GM21360 (cell line): ENCODE results near the gene PCDHB1.
A peak's percentile ranks its signal among the peaks of the same experiment; 100 is the strongest.

ENCODE experiments used
- ATAC-seq: cut with Tn5 transposase; IDR thresholded peaks from one replicate; pipeline ENCODE4 v1.9.1; 2021; ENCODE audit warnings: mild to moderate bottlenecking, moderate library complexity; ENCODE audit not compliant: unreplicated experiment

Gene PCDHB1

DNA sequence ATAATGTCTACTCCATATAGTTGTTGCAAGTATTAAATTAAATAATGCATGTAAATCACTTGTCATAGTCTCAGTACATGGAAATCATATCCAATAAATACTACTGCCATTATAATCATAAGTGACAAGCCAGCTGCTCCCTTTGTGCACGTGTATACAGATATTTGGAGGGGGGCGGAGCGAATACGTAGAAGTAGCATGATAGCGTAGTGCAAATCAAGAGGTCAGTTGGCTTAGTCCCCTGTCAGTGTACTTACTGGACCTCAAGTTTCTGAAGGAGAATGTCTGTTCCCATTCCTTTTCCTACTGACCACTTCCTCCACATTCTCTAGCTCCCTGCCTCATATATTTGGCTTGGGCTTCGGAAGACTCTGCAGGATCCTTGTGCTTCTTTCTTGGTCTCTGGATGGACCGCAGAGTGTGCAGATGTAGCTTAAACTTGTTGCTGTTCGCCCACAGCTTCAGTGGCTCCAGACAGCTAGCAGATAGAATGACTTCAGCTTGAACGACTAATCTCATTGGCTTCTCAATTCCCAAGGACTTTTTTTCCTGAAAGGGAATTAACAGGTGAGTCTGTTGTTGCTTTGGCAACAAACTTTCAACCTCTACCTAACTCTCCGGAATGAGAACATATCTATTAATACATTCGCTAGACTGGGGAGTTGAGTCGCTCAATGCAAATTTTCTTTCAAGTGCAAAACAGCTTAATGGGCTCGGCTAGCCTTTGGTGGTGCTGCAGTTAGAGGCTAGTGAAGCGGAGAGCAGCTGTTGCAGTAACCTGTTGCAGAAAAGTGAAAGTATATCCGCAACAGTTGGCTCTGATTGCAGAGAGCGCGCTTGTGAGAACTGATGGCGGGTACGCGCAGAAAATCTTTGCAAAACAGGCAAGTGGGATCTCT, at the start of gene PCDHB1:
Gene PCDHB1, plus strand, starts transcription at position 753 of the 899 bp plus-strand sequence. Its CDS starts 97 bp downstream, at position 850.
- ATAC-seq, result no peak

GRCh38 chr5:141001446-141001843, 49.7 kb upstream of the PCDHB1 start:
- no peak for ATAC-seq

DNA sequence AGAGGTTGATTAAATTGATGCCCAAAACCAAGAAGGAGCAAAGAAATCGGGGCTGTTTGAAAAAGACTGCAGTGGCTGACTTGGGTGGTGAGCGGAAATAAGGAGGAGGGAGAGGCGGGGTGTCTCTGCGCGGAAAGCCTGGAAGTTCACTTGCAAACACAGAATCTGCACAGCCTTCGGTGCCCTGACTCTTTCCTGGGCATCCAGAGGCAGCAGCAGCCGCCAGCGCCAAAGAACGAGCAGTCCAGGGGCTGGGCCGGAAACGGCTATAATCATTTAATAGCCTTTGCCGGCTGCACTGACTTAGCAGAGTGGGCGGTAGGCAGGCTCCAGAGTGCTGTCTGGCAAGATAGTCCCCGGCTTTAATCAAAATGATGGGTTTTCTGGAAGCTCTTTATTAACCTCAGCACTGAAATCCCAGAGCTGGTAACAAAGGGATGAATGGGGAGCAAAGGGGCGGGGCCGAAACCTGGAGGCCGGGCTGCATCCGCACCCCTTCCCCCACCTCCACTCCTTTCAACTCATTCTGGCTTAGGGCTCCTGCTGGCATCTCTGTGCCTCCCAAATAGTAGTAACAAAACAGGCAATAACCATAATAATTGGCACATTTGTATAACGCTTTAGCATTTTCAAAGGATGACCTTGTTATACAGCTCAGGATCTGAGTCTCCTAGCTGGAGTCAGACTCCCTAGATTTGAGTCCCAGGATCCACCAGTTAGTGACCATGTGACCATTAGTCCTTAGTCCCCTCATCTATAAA, 49.1 kb upstream of the PCDHB1 start:
- ATAC-seq, result no peak

GRCh38 chr5:141002605-141002965, 48.6 kb upstream of the PCDHB1 start:
- no peak for ATAC-seq

DNA sequence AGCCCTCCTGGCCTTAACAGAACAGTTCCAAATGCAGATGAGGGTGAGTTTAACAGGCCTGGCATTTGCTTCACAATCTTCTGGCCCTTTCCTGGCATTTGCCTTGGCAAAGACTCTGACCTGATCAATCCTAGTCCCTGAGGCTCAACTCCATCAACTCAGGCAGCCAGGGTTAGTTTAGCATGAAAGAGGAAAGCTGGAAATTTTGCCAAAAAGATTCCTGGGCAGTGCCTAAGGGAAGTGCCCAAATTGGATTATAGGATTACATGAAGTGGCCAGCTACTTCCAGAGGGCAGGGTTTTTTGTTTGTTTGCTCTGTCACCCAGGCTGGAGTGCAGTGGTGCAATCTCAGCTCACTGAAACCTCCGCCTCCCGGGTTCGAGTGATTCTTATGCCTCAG, 48.1 kb upstream of the PCDHB1 start:
- no peak for ATAC-seq

GRCh38 chr5:141003791-141004611, 47.2 kb upstream of the PCDHB1 start:
- ATAC-seq, result no peak

GRCh38 chr5:141007791-141008190, 43.4 kb upstream of the PCDHB1 start:
- no peak for ATAC-seq

- ATAC-seq, result no peak
Observed at GRCh38 chr5:141010047-141010793, 41.0 kb upstream of the PCDHB1 start.

DNA sequence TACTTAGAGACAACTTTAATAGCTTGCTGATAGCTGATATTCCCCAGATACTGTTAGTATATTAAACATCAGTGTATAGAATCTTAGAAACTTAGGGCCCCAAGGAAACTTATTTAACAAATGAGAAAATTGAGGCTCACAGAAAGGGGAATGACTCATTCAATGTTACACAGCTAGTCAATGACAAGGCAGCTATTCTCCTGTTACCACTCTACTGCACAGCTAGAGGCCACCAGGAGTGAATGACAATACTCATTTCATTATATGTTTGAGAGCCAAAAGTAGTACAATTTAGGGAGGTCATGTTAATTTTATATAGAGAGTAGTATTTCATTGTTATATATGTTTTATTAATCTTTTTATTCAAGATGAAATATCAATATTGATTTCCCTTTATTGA, 33.2 kb upstream of the PCDHB1 start:
- ATAC-seq, result no peak

DNA sequence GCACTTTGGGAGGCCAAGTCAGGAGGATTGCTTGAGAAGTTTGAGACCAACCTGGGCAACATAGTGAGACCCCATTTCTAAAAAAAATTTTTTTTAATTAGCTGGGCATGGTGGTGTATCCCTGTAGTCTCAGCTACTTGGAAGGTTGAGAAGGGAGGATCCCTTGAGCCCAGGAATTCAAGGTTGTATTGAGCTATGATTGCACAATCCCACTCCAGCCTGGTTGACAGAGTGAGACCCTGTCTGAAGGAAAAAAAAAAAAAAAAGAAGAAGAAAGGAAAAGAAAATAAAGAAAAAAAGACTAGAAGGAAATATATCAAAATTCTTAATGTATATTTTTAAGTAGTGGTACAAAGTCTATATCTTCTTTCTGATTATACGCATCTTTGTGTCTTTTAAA, 28.8 kb upstream of the PCDHB1 start:
- no peak for ATAC-seq

DNA sequence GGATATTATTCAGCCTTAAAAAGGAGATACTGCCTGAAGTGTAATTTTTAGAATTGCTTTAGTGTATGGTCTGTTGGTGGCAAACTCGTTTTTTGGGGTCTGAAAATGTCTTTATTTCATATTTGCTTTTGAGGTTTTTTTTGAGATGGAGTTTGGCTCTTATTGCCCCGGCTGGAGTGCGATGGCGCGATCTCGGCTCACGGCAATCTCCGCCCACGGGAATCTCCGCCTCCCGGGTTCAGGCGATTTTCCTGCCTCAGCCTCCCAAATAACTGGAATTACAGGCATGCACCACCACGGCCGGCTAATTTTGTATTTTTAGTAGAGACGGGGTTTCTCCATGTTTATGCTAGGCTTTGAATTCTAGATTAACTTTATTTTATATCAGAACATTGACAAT, 20.2 kb upstream of the PCDHB1 start:
- no peak for ATAC-seq

DNA sequence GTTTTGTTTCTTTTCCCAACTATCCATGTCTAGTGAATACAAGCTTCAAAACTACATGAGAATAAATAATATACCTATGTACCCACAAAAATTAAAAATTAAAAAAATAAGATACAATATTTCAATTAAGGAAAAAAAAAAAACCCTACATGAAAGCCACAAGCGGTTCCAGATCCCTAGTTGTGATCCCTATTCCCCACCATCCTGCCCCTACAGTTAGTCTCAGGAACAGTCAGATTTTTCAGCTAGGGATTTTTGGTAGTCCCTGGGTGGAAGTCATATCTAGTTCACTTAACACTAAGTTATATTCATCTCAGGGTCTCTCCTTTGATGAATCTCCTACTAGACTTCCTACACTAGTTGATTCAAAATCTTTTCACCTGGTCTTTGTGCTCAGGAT, 18.5 kb upstream of the PCDHB1 start:
- ATAC-seq, result no peak

- no peak for ATAC-seq
Observed at GRCh38 chr5:141039061-141039460, 12.1 kb upstream of the PCDHB1 start.

DNA sequence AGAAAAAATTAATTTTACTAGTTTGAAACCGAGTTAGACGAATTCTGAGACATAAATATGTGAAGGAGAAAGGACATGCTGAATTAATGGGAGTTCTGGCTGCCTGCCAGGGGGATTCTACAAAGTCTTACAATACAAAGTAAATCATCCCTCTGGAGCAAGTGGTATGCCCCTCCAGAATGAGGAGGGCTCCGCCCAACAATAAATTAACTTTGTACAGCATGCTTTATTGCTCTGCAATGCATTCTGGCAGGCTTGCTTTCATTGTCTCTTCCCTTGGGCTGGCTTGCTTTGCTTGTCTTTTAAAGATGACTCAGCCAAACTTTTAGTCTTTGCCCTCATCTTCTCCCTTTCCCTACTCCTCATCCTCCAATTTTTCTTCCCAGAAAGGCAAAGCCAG, 11.7 kb upstream of the PCDHB1 start:
- ATAC-seq, result no peak

- no peak for ATAC-seq
Observed at GRCh38 chr5:141040093-141040770, 10.9 kb upstream of the PCDHB1 start.

GRCh38 chr5:141040771-141041426, 10.3 kb upstream of the PCDHB1 start:
- ATAC-seq, result peak; percentile 95

DNA sequence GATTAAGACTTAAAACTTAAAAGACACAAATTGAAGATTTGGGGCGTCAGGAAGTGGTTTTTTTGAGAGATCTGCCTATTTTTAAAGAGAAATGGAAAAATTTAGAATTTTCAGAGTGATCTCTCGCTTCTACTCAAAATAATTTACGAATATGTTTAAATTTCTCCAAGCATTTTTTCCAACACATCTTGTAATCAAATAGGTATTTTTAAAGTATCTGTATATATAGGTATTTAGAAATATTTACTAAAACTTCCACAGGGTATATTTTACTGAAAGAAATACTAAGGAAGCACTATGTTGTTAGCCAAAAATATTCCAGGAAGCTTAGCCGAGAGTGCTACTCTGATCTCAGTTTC, 9.8 kb upstream of the PCDHB1 start:
- no peak for ATAC-seq

- no peak for ATAC-seq
Observed at GRCh38 chr5:141042555-141042954, 8.6 kb upstream of the PCDHB1 start.

DNA sequence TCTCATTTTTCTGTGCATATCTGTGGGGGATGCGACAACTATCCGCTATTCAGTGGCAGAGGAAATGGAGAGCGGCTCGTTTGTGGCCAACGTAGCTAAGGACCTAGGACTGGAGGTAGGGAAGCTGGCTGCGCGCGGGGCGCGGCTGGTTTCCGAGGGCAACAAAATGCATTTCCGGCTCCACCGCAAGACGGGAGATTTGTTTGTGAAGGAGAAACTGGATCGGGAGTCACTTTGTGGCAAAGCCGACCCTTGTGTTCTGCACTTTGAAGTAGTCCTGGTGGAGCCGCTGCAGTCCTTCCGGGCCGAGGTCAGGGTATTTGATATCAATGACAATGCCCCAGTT, 320 bp downstream of the PCDHB1 start:
- no peak for ATAC-seq

- ATAC-seq, result no peak
Observed at GRCh38 chr5:141077826-141078225, 26.7 kb downstream of the PCDHB1 start.
